SK-N-MC (cell line): ENCODE data around the gene RAD17.

Source experiments
- EZH2 ChIP-seq: fragments of 200-600 bp; sonication (generic); IDR thresholded peaks from one replicate; pipeline ENCODE4 v1.6.1; 2017; ENCODE audit warnings: antibody characterized with exemption
- POLR2AphosphoS5 ChIP-seq: IDR thresholded peaks from 2 replicates; pipeline ENCODE4 v1.6.1; 2012; ENCODE audit warnings: mild to moderate bottlenecking, low read depth, low read length, borderline replicate concordance

GRCh38 chr5:69359699-69360098 is 9.9 kb upstream of the RAD17 start:
- no peak for TF ChIP-seq POLR2AphosphoS5
- no peak for TF ChIP-seq EZH2
